Activated CD4-positive, CD25-positive, alpha-beta regulatory T cell treated with anti-CD3 and anti-CD28 coated beads, Interleukin-2, amount 50 U/mL, for 72 hours (primary cell): ENCODE measurements around the gene SINHCAF.
"Not testable (repeated sequence)": the region's sequence is repeated elsewhere in the genome, so short reads cannot be mapped to it uniquely, and the experiment has no call there.

Experiments
- DNase-seq: peaks from one replicate; pipeline ENCODE4 v3.0.0; 2021

SINHCAF gene

GRCh38 chr12:31259136-31259886 is 66.6 kb downstream of the SINHCAF start:
- DNase-seq: no peak

- no peak for DNase-seq
Observed at GRCh38 chr12:31257784-31258183, 68.2 kb downstream of the SINHCAF start.

DNA sequence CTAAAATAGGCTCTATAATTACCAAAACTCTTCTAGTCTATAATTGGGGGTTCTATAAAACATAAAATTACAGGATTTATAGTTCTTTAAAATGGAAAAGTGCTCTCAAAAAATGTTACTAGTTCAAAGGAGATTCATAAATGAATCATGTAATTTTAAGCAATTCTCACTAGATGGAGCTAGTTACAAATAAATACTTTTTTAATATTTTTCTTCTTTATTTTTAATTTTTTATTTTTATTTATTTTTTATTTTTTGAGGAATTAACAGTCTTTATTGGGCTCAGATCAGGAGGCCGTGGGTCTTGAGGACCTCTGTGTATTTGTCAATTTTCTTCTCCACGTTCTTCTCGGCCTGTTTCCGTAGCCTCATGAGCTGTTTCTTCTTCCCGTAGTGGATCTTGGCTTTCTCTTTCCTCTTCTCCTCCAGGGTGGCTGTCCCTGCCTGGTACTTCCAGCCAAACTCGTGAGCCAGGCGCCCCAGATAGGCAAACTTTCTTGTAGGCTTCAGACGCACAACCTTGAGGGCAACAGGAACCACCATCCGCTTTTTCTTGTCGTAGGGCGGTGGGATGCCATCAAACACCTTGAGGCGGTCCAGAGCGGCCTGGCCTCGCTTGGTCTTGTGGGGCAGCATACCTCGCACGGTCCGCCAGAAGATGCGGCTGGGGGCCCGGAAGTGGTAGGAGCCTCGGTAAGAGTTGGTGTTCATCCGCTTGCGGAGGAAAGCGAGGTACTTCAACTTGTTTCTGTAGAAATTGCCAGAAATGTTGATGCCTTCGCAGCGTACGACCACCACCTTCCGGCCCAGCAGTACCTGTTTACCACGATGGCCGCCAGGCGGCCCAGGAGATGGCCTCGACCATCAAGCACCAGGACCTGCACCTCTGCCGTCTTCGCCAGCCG is 74.0 kb downstream of the SINHCAF start:
- not testable (repeated sequence) for DNase-seq

GRCh38 chr12:31250179-31250578 is 75.8 kb downstream of the SINHCAF start:
- no peak for DNase-seq

DNA sequence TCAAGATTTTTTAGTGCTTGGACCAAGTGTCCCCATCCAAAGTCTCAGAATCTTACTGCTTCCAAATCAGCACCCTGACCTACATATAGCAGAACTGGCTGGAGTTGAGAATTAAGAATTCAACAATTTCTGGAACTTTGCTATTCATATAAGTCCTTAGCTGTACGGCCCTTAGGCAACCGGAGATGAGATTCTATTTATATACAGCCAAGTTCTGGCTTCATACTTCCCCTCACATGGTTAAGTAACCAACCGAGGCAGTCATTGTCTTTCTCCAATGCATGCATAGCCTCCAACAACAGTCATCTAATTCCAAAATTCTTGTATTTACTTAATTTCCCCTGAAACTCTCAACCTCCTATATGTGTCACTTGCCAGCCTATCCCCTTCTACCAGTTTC is 76.6 kb downstream of the SINHCAF start:
- DNase-seq: no peak

DNA sequence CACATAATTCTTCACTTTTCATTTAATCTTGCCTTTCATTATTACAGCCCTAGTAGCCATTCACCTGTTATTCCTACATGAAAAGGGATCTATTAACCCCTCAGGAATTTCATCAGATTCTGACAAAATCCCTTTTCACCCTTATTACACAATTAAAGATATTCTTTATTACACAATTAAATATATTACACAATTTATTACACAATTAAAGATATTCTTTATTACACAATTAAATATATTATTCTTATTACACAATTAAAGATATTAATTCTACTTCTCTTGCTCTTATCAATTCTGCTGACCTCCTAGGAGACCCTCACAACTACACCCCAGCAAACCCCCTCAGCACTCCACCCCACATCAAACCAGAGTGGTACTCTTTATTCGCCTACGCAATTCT is 77.1 kb downstream of the SINHCAF start:
- DNase-seq: no peak

- DNase-seq: no peak
Observed at GRCh38 chr12:31248337-31248736, 77.6 kb downstream of the SINHCAF start.

GRCh38 chr12:31246470-31246850 is 79.5 kb downstream of the SINHCAF start:
- no peak for DNase-seq

DNA sequence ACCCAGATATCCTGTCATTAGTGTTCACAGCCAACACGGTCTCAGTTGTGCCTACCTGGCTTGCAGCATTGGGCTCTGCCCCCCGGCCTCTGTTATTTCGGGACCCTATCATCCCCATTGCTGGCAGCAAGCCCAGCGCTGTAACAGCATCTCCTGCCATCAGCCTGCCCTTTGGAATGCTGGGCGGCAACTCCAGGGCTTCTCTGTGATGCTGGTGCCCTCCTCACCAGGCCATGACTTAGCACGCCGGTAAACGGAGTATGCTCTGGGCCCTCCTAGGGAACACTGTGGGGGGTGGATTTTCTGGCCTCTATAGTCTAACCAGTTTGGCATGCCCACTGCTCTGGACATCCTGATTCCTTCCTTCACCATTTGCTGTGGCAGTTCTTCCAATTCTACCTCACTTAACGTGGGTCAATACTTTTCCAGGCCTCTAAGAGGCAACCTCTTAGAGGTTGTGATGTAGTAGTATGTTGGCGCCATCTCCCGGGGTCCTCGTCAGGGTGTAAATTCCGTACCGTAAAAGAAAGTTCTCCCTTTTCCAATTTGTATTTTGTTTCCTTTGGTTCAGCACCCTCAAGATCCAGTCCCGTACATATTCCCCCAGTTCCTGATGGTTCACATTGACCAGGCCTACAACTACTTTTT is 80.0 kb downstream of the SINHCAF start:
- DNase-seq: no peak

GRCh38 chr12:31242418-31242817 is 83.5 kb downstream of the SINHCAF start:
- not testable (repeated sequence) for DNase-seq

DNA sequence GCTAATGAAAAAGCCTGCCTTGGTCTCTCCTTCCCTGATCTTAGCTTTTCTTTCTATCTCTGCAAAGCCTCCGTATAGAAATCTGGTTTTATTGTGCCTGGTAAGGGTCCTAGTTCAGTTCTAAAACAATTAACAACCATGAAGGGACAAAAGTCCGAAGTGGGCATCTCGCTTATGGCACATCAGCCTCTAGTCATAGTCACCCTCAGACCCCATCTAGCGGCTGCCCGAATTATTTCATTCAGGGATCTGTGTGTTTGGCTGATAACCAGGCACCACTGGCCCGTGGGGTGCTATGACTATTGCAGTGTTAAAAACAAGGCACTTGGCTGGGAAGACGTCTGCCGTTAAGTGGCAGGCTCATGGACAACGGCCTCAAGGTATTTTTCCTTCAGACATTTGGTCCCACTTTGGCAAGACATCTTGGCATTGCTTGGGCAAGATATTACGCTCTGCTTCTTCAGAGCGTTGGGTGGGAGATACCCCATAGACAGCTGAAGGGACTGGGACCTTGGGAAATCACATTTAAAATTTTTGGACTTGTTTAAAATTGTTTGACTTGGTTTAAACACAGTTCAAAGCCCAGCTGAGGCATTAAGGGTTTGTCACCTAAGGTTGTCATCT is 87.1 kb downstream of the SINHCAF start:
- peak; percentile 60 for DNase-seq

DNA sequence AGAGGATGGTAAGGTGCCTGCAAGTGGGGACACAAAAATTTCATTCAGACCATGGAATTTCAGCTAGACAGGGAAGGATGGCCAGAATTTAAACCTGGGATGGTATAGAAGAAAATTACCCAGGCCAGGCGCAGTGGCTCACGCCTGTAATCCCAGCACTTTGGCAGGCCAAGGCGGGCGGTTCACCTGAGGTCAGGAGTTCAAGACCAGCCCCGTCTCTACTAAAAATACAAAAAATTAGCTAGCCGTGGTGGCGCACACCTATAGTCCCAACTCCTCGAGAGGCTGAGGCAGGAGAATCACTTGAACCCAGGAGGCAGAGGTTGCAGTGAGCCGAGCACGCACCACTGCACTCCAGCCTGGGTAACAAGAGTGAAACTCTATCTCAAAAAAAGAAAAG is 87.6 kb downstream of the SINHCAF start:
- not testable (repeated sequence) for DNase-seq

DNA sequence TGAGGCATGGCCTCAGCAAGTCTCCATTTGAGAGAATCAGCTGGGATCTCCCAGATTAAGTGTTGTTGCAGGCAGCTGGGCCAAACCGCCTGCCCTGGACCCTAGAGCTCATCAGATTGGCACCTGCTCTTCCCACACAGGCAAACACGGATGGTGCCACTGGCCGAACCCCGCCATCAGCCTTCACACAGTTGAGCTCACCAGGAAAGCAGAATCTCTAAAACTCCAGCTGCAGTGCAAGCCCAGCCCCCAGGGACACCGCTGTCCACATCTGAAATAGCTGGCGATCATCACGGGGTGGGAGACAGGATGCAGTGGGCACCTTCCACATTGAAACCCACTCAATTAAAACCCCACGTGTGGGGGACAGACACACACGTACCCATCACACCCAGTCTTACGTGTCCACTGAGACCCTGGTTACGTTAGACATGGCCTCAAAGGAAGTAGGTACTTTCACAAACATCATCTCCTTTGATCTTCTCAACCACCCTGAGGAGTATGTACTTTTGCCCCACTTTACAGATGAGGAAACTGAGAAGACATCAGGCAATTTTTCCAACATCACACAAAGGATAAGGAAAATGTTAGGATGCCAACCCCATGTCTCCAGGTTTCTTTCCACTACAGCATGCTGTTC is 88.8 kb downstream of the SINHCAF start:
- no peak for DNase-seq

DNA sequence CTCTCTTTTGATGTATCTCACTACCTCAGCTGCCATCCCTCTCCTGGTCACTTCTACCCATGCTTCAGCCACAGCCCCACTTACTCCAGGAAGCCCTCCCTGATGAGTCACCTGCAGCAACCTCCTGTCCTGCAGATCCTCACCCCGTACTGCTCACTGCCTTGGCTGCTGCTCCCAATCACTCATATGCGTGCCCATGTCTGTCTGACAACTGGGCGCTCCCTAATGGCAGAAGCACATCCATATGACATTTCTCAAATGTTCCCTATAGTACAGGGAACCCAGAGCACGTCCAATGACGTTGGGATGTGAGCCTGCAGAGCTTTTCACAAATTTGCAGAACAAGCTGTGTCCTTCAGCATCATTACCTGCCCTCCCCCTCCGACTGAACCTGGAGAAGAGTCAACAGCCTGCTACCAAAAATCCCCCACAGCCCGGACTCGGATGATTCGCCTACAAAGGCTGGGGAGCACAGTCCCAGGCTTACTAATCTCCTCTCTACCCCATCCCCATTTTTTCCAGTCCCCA is 90.0 kb downstream of the SINHCAF start:
- no peak for DNase-seq

DNA sequence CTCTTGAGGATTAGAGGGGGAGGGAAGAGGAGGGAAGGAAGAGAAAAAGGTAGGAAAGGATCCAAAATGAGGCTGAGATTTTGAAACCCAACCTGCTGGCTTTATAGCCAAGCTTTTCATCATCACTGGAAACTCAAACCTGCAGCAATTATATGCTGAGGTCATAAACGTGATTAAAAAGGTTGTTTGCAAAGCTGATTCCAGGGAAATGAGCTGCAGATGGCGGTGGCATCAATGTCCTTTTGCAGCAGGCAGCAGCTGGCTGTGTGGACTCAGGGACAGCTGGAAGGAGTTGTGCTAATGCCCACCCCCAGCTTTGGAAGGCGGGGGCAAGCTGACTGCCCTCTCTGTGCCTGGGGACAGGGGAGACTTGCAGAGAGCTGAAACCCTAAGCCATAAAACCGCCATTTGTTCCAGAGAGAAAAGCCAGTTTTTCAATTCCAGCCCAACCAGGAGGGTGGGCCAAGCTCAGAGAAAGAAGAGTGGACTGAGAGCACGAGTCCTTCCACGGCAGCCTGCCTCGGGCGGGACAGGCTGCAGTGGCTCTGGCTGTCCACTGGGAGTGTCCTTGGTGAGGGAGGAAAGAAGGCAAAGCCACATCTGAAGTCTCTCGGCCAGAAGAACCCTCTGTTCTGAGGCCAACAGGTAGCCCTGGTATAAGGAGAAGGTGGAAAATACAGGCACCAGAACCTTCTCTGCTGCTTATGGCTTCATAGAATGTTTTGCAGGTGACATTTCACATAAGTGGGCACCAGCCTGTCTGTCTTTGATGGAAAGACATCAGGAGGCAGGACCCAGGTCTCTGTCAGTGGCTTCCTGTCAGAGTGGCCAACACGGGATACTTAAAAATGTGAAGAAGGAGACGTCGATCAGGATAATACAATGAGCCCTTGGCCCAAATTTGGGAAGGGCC is 90.7 kb downstream of the SINHCAF start:
- DNase-seq: no peak

DNA sequence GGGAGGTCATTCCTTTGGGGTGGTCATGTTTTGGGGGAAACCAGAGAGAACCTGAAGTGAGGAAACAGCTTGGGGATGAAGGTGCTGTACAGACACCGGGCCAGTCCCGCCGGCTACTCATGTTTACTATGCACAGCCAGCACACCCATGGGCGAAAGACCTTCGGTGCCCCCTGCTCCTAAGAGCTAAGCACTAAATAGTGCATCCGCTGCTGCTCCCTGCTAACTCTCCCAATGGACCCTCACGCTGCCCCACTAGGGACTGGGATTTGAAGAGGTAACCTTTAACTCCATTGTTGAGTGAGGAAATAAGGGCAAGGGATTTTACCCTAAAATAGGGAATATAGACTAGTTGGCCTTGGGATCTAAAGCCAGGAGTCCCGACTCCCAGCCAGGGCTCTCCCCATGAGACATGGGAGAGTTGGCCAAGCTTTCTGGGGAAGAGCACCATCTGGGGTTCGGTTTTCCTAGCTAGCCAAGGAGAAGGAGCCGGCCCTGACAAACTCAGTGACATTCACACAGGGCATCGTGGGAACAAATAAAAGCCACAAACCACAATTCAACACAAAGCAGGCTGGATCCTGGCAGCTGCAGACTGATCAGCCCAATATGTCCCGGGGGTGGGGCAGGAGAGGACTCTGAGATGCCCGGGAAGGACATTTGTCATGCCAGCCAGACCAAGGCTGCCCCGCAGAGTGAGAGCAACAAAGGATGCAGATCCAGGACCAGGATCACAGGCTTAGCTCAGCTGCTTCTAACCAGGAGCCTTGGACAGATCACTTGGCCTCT is 91.7 kb downstream of the SINHCAF start:
- DNase-seq: no peak

GRCh38 chr12:31233061-31233730 is 92.8 kb downstream of the SINHCAF start:
- DNase-seq: no peak

DNA sequence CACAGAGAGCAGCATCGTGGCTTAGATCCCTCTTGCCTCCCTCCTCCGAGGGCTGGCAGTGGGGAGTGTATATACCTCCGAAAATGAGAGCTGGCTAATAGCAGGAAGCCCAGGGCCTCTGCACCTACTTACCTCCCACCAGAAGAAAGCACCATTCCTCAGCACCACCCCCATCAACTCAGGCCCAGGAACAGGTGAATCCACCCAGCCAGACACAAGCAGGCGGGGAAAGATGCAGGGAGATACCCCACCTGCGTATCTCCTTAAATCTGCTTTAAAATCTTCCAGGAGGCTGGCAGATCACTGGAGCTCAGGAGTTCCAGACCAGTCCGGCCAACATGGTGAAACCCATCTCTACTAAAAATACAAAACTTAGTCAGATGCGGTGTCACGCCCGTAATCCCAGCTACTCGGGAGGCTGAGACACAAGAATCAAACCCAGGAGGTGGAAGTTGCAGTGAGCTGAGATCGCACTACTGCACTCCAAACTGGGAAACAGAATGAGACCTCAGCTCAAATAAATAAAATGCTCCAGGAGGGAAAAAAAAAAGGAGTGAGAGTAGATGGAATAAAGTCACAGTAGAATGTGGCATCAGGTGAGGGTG is 93.5 kb downstream of the SINHCAF start:
- no peak for DNase-seq

GRCh38 chr12:31231611-31232360 is 94.2 kb downstream of the SINHCAF start:
- DNase-seq: no peak
